GM19035 (cell line): ENCODE measurements around the gene IL9R.
"Not testable (repeated sequence)": the region's sequence is repeated elsewhere in the genome, so short reads cannot be mapped to it uniquely, and the experiment has no call there.

Source experiments
- ATAC-seq: cut with Tn5 transposase; IDR thresholded peaks from one replicate; pipeline ENCODE4 v1.9.1; 2021; ENCODE audit not compliant: unreplicated experiment

Gene IL9R

GRCh38 chrX:155997436-155997835, at the start of gene IL9R:
IL9R (plus strand) TSS chrX:155997696; CDS start chrX:155997760, 64 bp downstream.
- peak; percentile 85 for ATAC-seq

GRCh38 chrX:155949098-155949497, 48.4 kb upstream of the IL9R start:
- ATAC-seq = no peak

GRCh38 chrX:155951237-155951789, 46.2 kb upstream of the IL9R start:
- ATAC-seq = no peak

GRCh38 chrX:155953055-155953454, 44.4 kb upstream of the IL9R start:
- no peak for ATAC-seq

GRCh38 chrX:155954793-155955192, 42.7 kb upstream of the IL9R start:
- no peak for ATAC-seq

- ATAC-seq = no peak
These were observed 41.4 kb upstream of the IL9R start for GRCh38 chrX:155956099-155956498.

- ATAC-seq = no peak
These were observed 40.8 kb upstream of the IL9R start for GRCh38 chrX:155956649-155957048.

GRCh38 chrX:155957843-155958242, 39.7 kb upstream of the IL9R start:
- ATAC-seq = no peak

GRCh38 chrX:155959018-155959587, 38.4 kb upstream of the IL9R start:
- ATAC-seq = no peak

GRCh38 chrX:155962906-155963305, 34.6 kb upstream of the IL9R start:
- ATAC-seq = no peak

- no peak for ATAC-seq
These were observed 30.6 kb upstream of the IL9R start for GRCh38 chrX:155966876-155967275.

GRCh38 chrX:155967653-155968325, 29.7 kb upstream of the IL9R start:
- no peak for ATAC-seq

- no peak for ATAC-seq
These were observed 29.2 kb upstream of the IL9R start for GRCh38 chrX:155968326-155968661.

GRCh38 chrX:155968791-155969190, 28.7 kb upstream of the IL9R start:
- no peak for ATAC-seq

- not testable (repeated sequence) for ATAC-seq
These were observed 25.8 kb upstream of the IL9R start for GRCh38 chrX:155971658-155972057.

- not testable (repeated sequence) for ATAC-seq
These were observed 25.3 kb upstream of the IL9R start for GRCh38 chrX:155972241-155972640.

GRCh38 chrX:155983326-155983725, 14.2 kb upstream of the IL9R start:
- ATAC-seq = no peak

- ATAC-seq = no peak
These were observed 12.3 kb upstream of the IL9R start for GRCh38 chrX:155985208-155985607.

- not testable (repeated sequence) for ATAC-seq
These were observed 10.5 kb upstream of the IL9R start for GRCh38 chrX:155986995-155987394.

- no peak for ATAC-seq
These were observed 8.6 kb upstream of the IL9R start for GRCh38 chrX:155988859-155989258.

- no peak for ATAC-seq
These were observed 4.1 kb upstream of the IL9R start for GRCh38 chrX:155993421-155993820.

GRCh38 chrX:155995321-155995875, 2.1 kb upstream of the IL9R start:
- ATAC-seq = no peak
